ENCODE results near the gene ABTB2. TPM values are rescaled to one million over a fixed set of nuclear protein-coding genes. Genes with fewer than 3 reads are reported as not detected.

ABTB2 gene
- total RNA-seq, 1 donor = 2.3 TPM

GRCh38 chr11:34323601-34324000, 34.2 kb downstream of the ABTB2 start:
- H3K4me1 ChIP-seq (ENCODE audit: insufficient read depth, low read length) = peaks cover 4% of the 10 kb centered on the region
- no peaks in the 10 kb centered on the region for H3K27me3 ChIP-seq (ENCODE audit: insufficient read depth, low read length)
- H3K9me3 ChIP-seq (ENCODE audit: low read depth, low read length) = no peaks in the 10 kb centered on the region
- no peak overlapping the region for H3K4me3 ChIP-seq (ENCODE audit: low read length)

- Histone ChIP-seq H3K4me3 (ENCODE audit: low read length) (no peak overlapping the region), H3K4me1 (ENCODE audit: insufficient read depth, low read length) (peaks cover 7% of the 10 kb centered on the region), H3K9me3 (ENCODE audit: low read depth, low read length) (no peaks in the 10 kb centered on the region), H3K27me3 (ENCODE audit: insufficient read depth, low read length) (peaks cover 3% of the 10 kb centered on the region)
Measured at GRCh38 chr11:34318111-34319037, 39.4 kb downstream of the ABTB2 start.

- peaks cover 3% of the 10 kb centered on the region for H3K27me3 ChIP-seq (ENCODE audit: insufficient read depth, low read length)
- no peak overlapping the region for H3K4me3 ChIP-seq (ENCODE audit: low read length)
- H3K4me1 ChIP-seq (ENCODE audit: insufficient read depth, low read length) = peaks cover 7% of the 10 kb centered on the region
- H3K9me3 ChIP-seq (ENCODE audit: low read depth, low read length) = no peaks in the 10 kb centered on the region
Measured at GRCh38 chr11:34317666-34318065, 40.1 kb downstream of the ABTB2 start.

- Histone ChIP-seq H3K4me3 (ENCODE audit: low read length) (no peak overlapping the region), H3K9me3 (ENCODE audit: low read depth, low read length) (no peaks in the 10 kb centered on the region), H3K4me1 (ENCODE audit: insufficient read depth, low read length) (peaks cover 7% of the 10 kb centered on the region), H3K27me3 (ENCODE audit: insufficient read depth, low read length) (peaks cover 3% of the 10 kb centered on the region)
Measured at GRCh38 chr11:34317036-34317360, 40.8 kb downstream of the ABTB2 start.

- Histone ChIP-seq H3K9me3 (ENCODE audit: low read depth, low read length) (no peaks in the 10 kb centered on the region), H3K4me1 (ENCODE audit: insufficient read depth, low read length) (peaks cover 7% of the 10 kb centered on the region), H3K4me3 (ENCODE audit: low read length) (no peak overlapping the region), H3K27me3 (ENCODE audit: insufficient read depth, low read length) (peaks cover 3% of the 10 kb centered on the region)
Measured at GRCh38 chr11:34316347-34317035, 41.3 kb downstream of the ABTB2 start.

- Histone ChIP-seq H3K27me3 (ENCODE audit: insufficient read depth, low read length) (peaks cover 3% of the 10 kb centered on the region), H3K4me1 (ENCODE audit: insufficient read depth, low read length) (peaks cover 7% of the 10 kb centered on the region), H3K9me3 (ENCODE audit: low read depth, low read length) (no peaks in the 10 kb centered on the region), H3K4me3 (ENCODE audit: low read length) (no peak overlapping the region)
Measured at GRCh38 chr11:34315394-34315793, 42.4 kb downstream of the ABTB2 start.

- H3K4me1 ChIP-seq (ENCODE audit: insufficient read depth, low read length) = peaks cover 10% of the 10 kb centered on the region
- no peaks in the 10 kb centered on the region for H3K9me3 ChIP-seq (ENCODE audit: low read depth, low read length)
Measured at GRCh38 chr11:34314936-34315335, 42.9 kb downstream of the ABTB2 start.

GRCh38 chr11:34314176-34314575, 43.6 kb downstream of the ABTB2 start:
- Histone ChIP-seq H3K27me3 (ENCODE audit: insufficient read depth, low read length) (peaks cover 3% of the 10 kb centered on the region), H3K9me3 (ENCODE audit: low read depth, low read length) (no peaks in the 10 kb centered on the region), H3K4me1 (ENCODE audit: insufficient read depth, low read length) (peaks cover 17% of the 10 kb centered on the region), H3K4me3 (ENCODE audit: low read length) (no peak overlapping the region)

More at GRCh38 chr11:34314936-34315335, 42.9 kb downstream of the ABTB2 start:
- Histone ChIP-seq H3K27me3 (ENCODE audit: insufficient read depth, low read length) (peaks cover 3% of the 10 kb centered on the region), H3K4me3 (ENCODE audit: low read length) (no peak overlapping the region)

GRCh38 chr11:34313099-34313517, 44.7 kb downstream of the ABTB2 start:
- Histone ChIP-seq H3K27me3 (ENCODE audit: insufficient read depth, low read length) (peaks cover 3% of the 10 kb centered on the region), H3K4me1 (ENCODE audit: insufficient read depth, low read length) (peaks cover 21% of the 10 kb centered on the region), H3K9me3 (ENCODE audit: low read depth, low read length) (no peaks in the 10 kb centered on the region), H3K4me3 (ENCODE audit: low read length) (no peak overlapping the region)

- Histone ChIP-seq H3K9me3 (ENCODE audit: low read depth, low read length) (no peaks in the 10 kb centered on the region), H3K4me1 (ENCODE audit: insufficient read depth, low read length) (peaks cover 23% of the 10 kb centered on the region), H3K27me3 (ENCODE audit: insufficient read depth, low read length) (peaks cover 3% of the 10 kb centered on the region), H3K4me3 (ENCODE audit: low read length) (no peak overlapping the region)
Measured at GRCh38 chr11:34311126-34311525, 46.7 kb downstream of the ABTB2 start.

- no peaks in the 10 kb centered on the region for H3K9me3 ChIP-seq (ENCODE audit: low read depth, low read length)
- H3K4me3 ChIP-seq (ENCODE audit: low read length) = no peak overlapping the region
- peaks cover 23% of the 10 kb centered on the region for H3K4me1 ChIP-seq (ENCODE audit: insufficient read depth, low read length)
- peaks cover 3% of the 10 kb centered on the region for H3K27me3 ChIP-seq (ENCODE audit: insufficient read depth, low read length)
Measured at GRCh38 chr11:34309965-34310364, 47.8 kb downstream of the ABTB2 start.

GRCh38 chr11:34308913-34309585, 48.8 kb downstream of the ABTB2 start:
- Histone ChIP-seq H3K9me3 (ENCODE audit: low read depth, low read length) (no peaks in the 10 kb centered on the region), H3K4me3 (ENCODE audit: low read length) (no peak overlapping the region), H3K27me3 (ENCODE audit: insufficient read depth, low read length) (peaks cover under 1% of the 10 kb centered on the region), H3K4me1 (ENCODE audit: insufficient read depth, low read length) (peaks cover 23% of the 10 kb centered on the region)

- H3K4me1 ChIP-seq (ENCODE audit: insufficient read depth, low read length) = peaks cover 23% of the 10 kb centered on the region
- H3K27me3 ChIP-seq (ENCODE audit: insufficient read depth, low read length) = no peaks in the 10 kb centered on the region
- no peaks in the 10 kb centered on the region for H3K9me3 ChIP-seq (ENCODE audit: low read depth, low read length)
- no peak overlapping the region for H3K4me3 ChIP-seq (ENCODE audit: low read length)
Measured at GRCh38 chr11:34308049-34308912, 49.5 kb downstream of the ABTB2 start.

- no peak overlapping the region for H3K4me3 ChIP-seq (ENCODE audit: low read length)
- no peaks in the 10 kb centered on the region for H3K27me3 ChIP-seq (ENCODE audit: insufficient read depth, low read length)
- H3K4me1 ChIP-seq (ENCODE audit: insufficient read depth, low read length) = peaks cover 42% of the 10 kb centered on the region
- no peaks in the 10 kb centered on the region for H3K9me3 ChIP-seq (ENCODE audit: low read depth, low read length)
Measured at GRCh38 chr11:34305780-34306179, 52.0 kb downstream of the ABTB2 start.
